Keratinocyte (primary cell): Measurements from ENCODE around the gene RBM38. TPM values are rescaled to one million over a fixed set of nuclear protein-coding genes. Genes with fewer than 3 reads are reported as not detected.

Source experiments
- DNase-seq: peaks from one replicate; pipeline ENCODE4 v3.0.0-alpha.2; 2011; ENCODE audit warnings: low read depth, missing footprints, low spot score
- FAIRE-seq: peaks from 2 replicates; lab custom pipeline; 2011; peaks lifted over from hg19 to GRCh38; lab: Jason Lieb, UNC
- H2AFZ ChIP-seq: 2 replicates; pipeline ENCODE4 v1.6.0; 2012; ENCODE audit warnings: low read length, control low read depth, inconsistent platforms; ENCODE audit not compliant: control insufficient read depth
- H3K27ac ChIP-seq: 2 replicates; pipeline ENCODE4 v1.5.1; 2011; ENCODE audit warnings: low read length; ENCODE audit not compliant: control insufficient read depth, insufficient read depth
- H3K27me3 ChIP-seq: 3 replicates; pipeline ENCODE4 v1.6.0; 2011; ENCODE audit warnings: low read length; ENCODE audit not compliant: control insufficient read depth, insufficient read depth; ENCODE audit errors: extremely low read depth
- H3K36me3 ChIP-seq, 2 experiments: 2 replicates in 1 of 2; 3 replicates in 1 of 2; pipeline ENCODE4 v1.5.1; 2011; ENCODE audit warnings: low read length in 2 of 2, mild to moderate bottlenecking in 1 of 2; ENCODE audit not compliant: control insufficient read depth in 2 of 2, insufficient read depth in 2 of 2; ENCODE audit errors: extremely low read depth in 1 of 2
- H3K4me1 ChIP-seq: 3 replicates; pipeline ENCODE4 v1.5.1; 2011; ENCODE audit warnings: low read length; ENCODE audit not compliant: control insufficient read depth, insufficient read depth; ENCODE audit errors: extremely low read depth
- H3K4me2 ChIP-seq: 3 replicates; pipeline ENCODE4 v1.6.0; 2011; ENCODE audit warnings: low read depth, low read length; ENCODE audit not compliant: control insufficient read depth, insufficient read depth; ENCODE audit errors: extremely low read depth
- H3K4me3 ChIP-seq, 3 experiments: fragments of 200-600 bp in 1 of 3; sonication (generic) in 1 of 3; 2 replicates in 2 of 3; 3 replicates in 1 of 3; pipeline ENCODE4 v1.5.1; 2011 to 2016; ENCODE audit warnings: low read length in 3 of 3, mild to moderate bottlenecking in 3 of 3, control low read depth in 2 of 3, inconsistent platforms in 1 of 3, low read depth in 1 of 3, mixed read lengths in 1 of 3, mixed run types in 1 of 3, moderate library complexity in 1 of 3; ENCODE audit not compliant: control insufficient read depth in 2 of 3, insufficient read depth in 2 of 3; ENCODE audit errors: extremely low read depth in 1 of 3
- H3K79me2 ChIP-seq: 2 replicates; pipeline ENCODE4 v1.6.0; 2012; ENCODE audit warnings: low read length; ENCODE audit not compliant: control insufficient read depth, insufficient read depth
- H3K9ac ChIP-seq: 3 replicates; pipeline ENCODE4 v1.6.0; 2011; ENCODE audit warnings: low read length; ENCODE audit not compliant: control insufficient read depth, insufficient read depth; ENCODE audit errors: extremely low read depth
- H3K9me1 ChIP-seq: 3 replicates; pipeline ENCODE4 v1.6.0; 2011; ENCODE audit warnings: low read length; ENCODE audit not compliant: control insufficient read depth, insufficient read depth; ENCODE audit errors: extremely low read depth
- H3K9me3 ChIP-seq: 2 replicates; pipeline ENCODE4 v1.5.1; 2012; ENCODE audit warnings: low read depth, low read length; ENCODE audit not compliant: control insufficient read depth
- H4K20me1 ChIP-seq: 3 replicates; pipeline ENCODE4 v1.6.0; 2011; ENCODE audit warnings: low read length; ENCODE audit not compliant: control insufficient read depth, insufficient read depth; ENCODE audit errors: extremely low read depth
- CTCF ChIP-seq, 3 experiments: IDR thresholded peaks in 1 of 3; conservative IDR thresholded peaks in 1 of 3; optimal IDR thresholded peaks in 1 of 3; 2 replicates in 2 of 3; 3 replicates in 1 of 3; pipeline versions ENCODE3 to v1.5.1; 2011; ENCODE audit warnings: low read length in 3 of 3, mild to moderate bottlenecking in 3 of 3, moderate library complexity in 2 of 3, control low read depth in 1 of 3, inconsistent platforms in 1 of 3; ENCODE audit not compliant: insufficient read depth in 2 of 3; ENCODE audit errors: extremely low read depth in 1 of 3
- EZH2 ChIP-seq: IDR thresholded peaks from one replicate; pipeline ENCODE4 v1.6.1; 2012; ENCODE audit warnings: inconsistent platforms, mild to moderate bottlenecking, low read length, moderate library complexity
- dilution Hi-C: fragments of 300-500 bp; cut with MboI; formaldehyde crosslinking; loops from one replicate; pipeline ENCODE4 v1.7.0; 2020; ENCODE audit warnings: low sequenced_read_pairs; ENCODE audit not compliant: extremely low pct_ligation_motif_present
- polyA plus RNA-seq, 5 experiments: library from polyadenylated mRNA; depleted of rRNA in 3 of 5; stranded (reverse) in 3 of 5; stranded (forward) in 1 of 5; unstranded in 1 of 5; fragments of >200 nt; gene quantifications; 1 replicate in 1 of 5; 2 replicates in 3 of 5; 3 replicates in 1 of 5; pipeline versions ENCODE4 v1.2.1 to v1.2.3, GENCODE V29; 2011 to 2012; ENCODE audit warnings: missing spikeins in 2 of 5, low read depth in 1 of 5, low replicate concordance in 1 of 5

Gene RBM38
- polyA plus RNA-seq, 1 donor (not counting 4 experiments of a cell fraction or from before 2014, with no cell fraction given), result 5.1 TPM

GRCh38 chr20:57396212-57396983 is 5.2 kb downstream of the RBM38 start:
- H3K79me2 ChIP-seq, result no peaks in the 10 kb centered on the region
- dilution Hi-C loops, result no loop called here
- FAIRE-seq, result no peak

GRCh38 chr20:57396984-57397692 is 5.9 kb downstream of the RBM38 start:
- H3K9me1 ChIP-seq, result no peaks in the 10 kb centered on the region
- no peak overlapping the region for H3K27ac ChIP-seq
- no peak overlapping the region for H2AFZ ChIP-seq
- no peaks in the 10 kb centered on the region for H3K27me3 ChIP-seq
- H3K36me3 ChIP-seq, result peaks cover 3 to 7% of the 10 kb centered on the region in 2 experiments
- H3K79me2 ChIP-seq, result no peaks in the 10 kb centered on the region
- no peaks in the 10 kb centered on the region for H3K9me3 ChIP-seq
- H3K9ac ChIP-seq, result no peak overlapping the region
- TF ChIP-seq EZH2, result no peak
- TF ChIP-seq CTCF (optimal IDR thresholded peaks at IDR 0.05 in 1 of 3, IDR thresholded peaks at IDR 0.05 in 1 of 3, conservative IDR thresholded peaks at IDR 0.05 in 1 of 3; ENCODE audit: extremely low read depth in 1 of 3, insufficient read depth in 2 of 3, low read length in 3 of 3), result no peak
- FAIRE-seq (no peak), DNase-seq (no peak)
- no peak overlapping the region for H3K4me3 ChIP-seq
- H3K4me2 ChIP-seq, result no peak overlapping the region
- H3K4me1 ChIP-seq, result peaks cover 4% of the 10 kb centered on the region
- no peaks in the 10 kb centered on the region for H4K20me1 ChIP-seq
- dilution Hi-C loops, result no loop called here

More at GRCh38 chr20:57396212-57396983, 5.2 kb downstream of the RBM38 start:
- H3K4me3 ChIP-seq, result no peak overlapping the region
- peaks cover 6% of the 10 kb centered on the region for H3K4me1 ChIP-seq
- TF ChIP-seq CTCF (optimal IDR thresholded peaks at IDR 0.05 in 1 of 3, IDR thresholded peaks at IDR 0.05 in 1 of 3, conservative IDR thresholded peaks at IDR 0.05 in 1 of 3; ENCODE audit: extremely low read depth in 1 of 3, insufficient read depth in 2 of 3, low read length in 3 of 3) (no peak), EZH2 (no peak)
- H3K9me1 ChIP-seq, result no peaks in the 10 kb centered on the region
- no peak overlapping the region for H2AFZ ChIP-seq
- H3K36me3 ChIP-seq, result peaks cover 3 to 7% of the 10 kb centered on the region in 2 experiments
- H3K9me3 ChIP-seq, result no peaks in the 10 kb centered on the region
- H3K9ac ChIP-seq, result no peak overlapping the region
- no peaks in the 10 kb centered on the region for H4K20me1 ChIP-seq
- H3K4me2 ChIP-seq, result no peak overlapping the region
- H3K27ac ChIP-seq, result no peak overlapping the region
- no peaks in the 10 kb centered on the region for H3K27me3 ChIP-seq
- DNase-seq, result no peak
